Peyer's patch (tissue), 4 donors: ENCODE results near the gene TRAPPC12. TPM values are rescaled to one million over a fixed set of nuclear protein-coding genes. Genes with fewer than 3 reads are reported as not detected.

Experiments
- DNase-seq, 3 donors: peaks; one replicate each; pipeline ENCODE4 v3.0.0-alpha.2; 2017 to 2019
- H3K27ac ChIP-seq, 4 donors: fragments of 200-600 bp; sonication (generic); one replicate each; pipeline ENCODE4 v1.5.1; 2016 to 2019
- H3K27me3 ChIP-seq, 2 donors: fragments of 200-600 bp; sonication (generic); one replicate each; pipeline ENCODE4 v1.5.1; 2019
- H3K36me3 ChIP-seq, 3 donors: fragments of 200-600 bp; sonication (generic); one replicate each; pipeline ENCODE4 v1.5.1; 2016 to 2019
- H3K4me1 ChIP-seq, 4 donors: fragments of 200-600 bp; sonication (generic); one replicate each; pipeline ENCODE4 v1.5.1; 2016 to 2019
- H3K4me3 ChIP-seq, 4 donors: fragments of 200-600 bp; sonication (generic); 1 replicate in 3 of 4; 2 replicates in 1 of 4; pipeline ENCODE4 v1.5.1; 2016 to 2019; ENCODE audit warnings: mild to moderate bottlenecking in 1 of 4
- H3K9me3 ChIP-seq, 4 donors: fragments of 200-600 bp; sonication (generic); one replicate each; pipeline ENCODE4 v1.5.1; 2016 to 2019; ENCODE audit warnings: mild to moderate bottlenecking in 1 of 4
- CTCF ChIP-seq, 6 experiments: fragments of 450-650 bp in 4 of 6; fragments of 200-600 bp in 2 of 6; sonication (generic) in 1 of 6; IDR thresholded peaks; one replicate each; pipeline ENCODE4 v1.5.1; 2017 to 2019; ENCODE audit warnings: antibody characterized with exemption in 6 of 6, mild to moderate bottlenecking in 3 of 6, moderate library complexity in 1 of 6
- POLR2A ChIP-seq, 2 donors: fragments of 450-650 bp; IDR thresholded peaks; one replicate each; pipeline ENCODE4 v1.5.1; 2017; ENCODE audit warnings: antibody characterized with exemption in 2 of 2, mild to moderate bottlenecking in 2 of 2, moderate library complexity in 2 of 2
- total RNA-seq, 4 donors: library from RNA; depleted of rRNA; stranded (reverse); fragments of >200 nt; gene quantifications; one replicate each; pipeline ENCODE4 v1.1.0, GENCODE V29; 2016

The TRAPPC12 gene
- total RNA-seq, 4 donors from 2014 or later = 122 to 191 (median 158) TPM

DNA sequence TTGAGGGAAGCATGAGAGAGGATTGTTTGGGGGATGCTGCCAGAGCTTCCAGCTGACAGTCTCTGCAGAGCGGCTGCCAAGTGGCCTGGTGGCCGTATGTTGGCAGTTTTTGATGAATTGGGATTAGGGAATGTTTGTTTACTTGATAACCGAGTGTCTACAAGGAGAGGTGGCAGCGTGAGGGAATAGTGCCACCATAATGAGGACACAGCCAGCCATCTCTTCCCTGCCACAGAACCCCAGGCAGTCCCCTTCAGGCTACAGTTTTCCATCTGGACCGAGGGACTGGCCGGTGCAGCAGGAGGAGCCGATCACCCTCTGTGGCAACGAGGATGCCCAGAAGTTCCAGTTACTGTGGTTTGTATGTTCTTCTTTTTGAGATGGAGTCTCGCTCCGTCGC is 55.2 kb downstream of the TRAPPC12 start:
- Histone ChIP-seq H3K27me3 (no peaks in the 10 kb centered on the region), H3K27ac (no peak overlapping the region), H3K4me1 (peaks cover 0 to 6% (median 0%) of the 10 kb centered on the region in 4 donors), H3K36me3 (peaks cover 0 to 27% (median 0%) of the 10 kb centered on the region in 3 donors), H3K4me3 (no peak overlapping the region), H3K9me3 (no peaks in the 10 kb centered on the region)
- TF ChIP-seq POLR2A (IDR thresholded peaks at IDR 0.05) = no peak
- no peak for TF ChIP-seq CTCF (IDR thresholded peaks at IDR 0.05)
- no peak for DNase-seq

DNA sequence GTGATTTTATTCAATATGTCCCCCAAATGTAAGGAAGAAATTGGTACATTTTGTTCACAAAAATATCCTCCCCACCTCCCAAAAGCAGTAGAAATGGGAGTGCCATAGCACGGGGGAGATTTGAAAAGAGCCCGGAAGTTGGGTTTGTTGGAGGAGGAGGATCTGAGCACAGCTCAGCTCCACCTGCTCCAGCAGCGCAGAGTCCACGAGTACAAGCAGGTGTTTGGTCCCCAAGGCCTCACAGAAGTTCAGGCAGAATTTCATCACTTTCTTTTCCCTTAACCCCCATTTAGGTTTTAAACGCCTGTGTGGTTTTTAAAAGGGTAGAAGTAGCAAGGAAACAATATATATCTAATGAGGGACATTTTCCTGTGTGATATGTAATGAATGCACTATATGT is 56.0 kb downstream of the TRAPPC12 start:
- Histone ChIP-seq H3K4me1 (peaks cover 0 to 6% (median 0%) of the 10 kb centered on the region in 4 donors), H3K9me3 (no peaks in the 10 kb centered on the region), H3K4me3 (no peak overlapping the region), H3K36me3 (peaks cover 0 to 20% (median 0%) of the 10 kb centered on the region in 3 donors), H3K27me3 (no peaks in the 10 kb centered on the region), H3K27ac (no peak overlapping the region)
- TF ChIP-seq CTCF (IDR thresholded peaks at IDR 0.05) (no peak), POLR2A (IDR thresholded peaks at IDR 0.05) (no peak)
- DNase-seq = no peak

- no peak for TF ChIP-seq CTCF (IDR thresholded peaks at IDR 0.05)
- TF ChIP-seq POLR2A (IDR thresholded peaks at IDR 0.05) = no peak
- Histone ChIP-seq H3K27ac (peak overlapping the region in 1 of 4 donors; percentile 15), H3K4me1 (peaks cover 0 to 5% (median 0%) of the 10 kb centered on the region in 4 donors), H3K9me3 (no peaks in the 10 kb centered on the region), H3K4me3 (no peak overlapping the region), H3K36me3 (peaks cover 0 to 24% (median 0%) of the 10 kb centered on the region in 3 donors), H3K27me3 (no peaks in the 10 kb centered on the region)
- DNase-seq = no peak
These were observed 61.0 kb downstream of the TRAPPC12 start for GRCh38 chr2:3440477-3440876.

DNA sequence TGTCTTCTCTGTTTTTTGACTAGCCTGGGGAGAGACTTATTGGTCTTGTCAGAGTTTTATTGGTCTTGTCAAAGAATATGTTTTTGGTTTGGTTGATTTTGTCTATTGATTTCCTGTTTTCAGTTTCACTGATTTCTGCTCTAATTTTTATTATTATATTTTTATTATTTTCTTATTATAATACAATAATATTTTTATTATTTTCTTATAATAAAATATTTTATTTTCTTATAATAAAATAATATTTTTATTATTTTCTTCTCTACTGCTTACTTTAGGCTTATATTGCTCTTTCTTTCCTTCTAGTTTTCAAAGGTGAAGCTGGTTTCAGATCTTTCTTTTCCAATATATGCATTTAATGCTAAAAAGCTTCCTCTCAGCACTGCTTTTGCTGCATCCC is 62.0 kb downstream of the TRAPPC12 start:
- Histone ChIP-seq H3K27ac (no peak overlapping the region), H3K4me1 (no peaks in the 10 kb centered on the region), H3K36me3 (peaks cover 0 to 33% (median 0%) of the 10 kb centered on the region in 3 donors), H3K4me3 (no peak overlapping the region), H3K27me3 (no peaks in the 10 kb centered on the region), H3K9me3 (no peaks in the 10 kb centered on the region)
- no peak for DNase-seq
- TF ChIP-seq POLR2A (IDR thresholded peaks at IDR 0.05) = no peak
- TF ChIP-seq CTCF (IDR thresholded peaks at IDR 0.05) = no peak

DNA sequence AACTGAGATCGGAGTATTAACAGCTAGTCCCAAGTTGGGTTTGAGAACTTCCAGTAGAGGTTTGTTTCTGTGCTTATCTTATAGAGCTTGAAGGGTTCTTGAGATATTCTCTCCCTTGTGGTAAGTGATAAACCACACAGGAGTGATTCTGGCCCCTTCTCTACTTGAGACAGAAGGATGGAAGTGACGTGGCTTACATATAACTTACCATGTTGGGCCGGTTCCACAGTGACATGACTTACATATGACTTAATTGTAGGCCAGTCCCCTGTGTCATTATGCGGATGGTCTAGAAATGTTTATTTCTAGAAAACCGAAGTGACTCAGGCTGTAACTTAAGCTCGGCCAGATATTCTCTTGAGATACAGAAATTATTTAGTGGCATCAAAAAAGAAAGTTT is 62.7 kb downstream of the TRAPPC12 start:
- Histone ChIP-seq H3K4me3 (no peak overlapping the region), H3K9me3 (no peaks in the 10 kb centered on the region), H3K36me3 (peaks cover 0 to 41% (median 0%) of the 10 kb centered on the region in 3 donors), H3K27me3 (no peaks in the 10 kb centered on the region), H3K27ac (no peak overlapping the region), H3K4me1 (no peaks in the 10 kb centered on the region)
- TF ChIP-seq POLR2A (IDR thresholded peaks at IDR 0.05) (no peak), CTCF (IDR thresholded peaks at IDR 0.05) (no peak)
- no peak for DNase-seq

GRCh38 chr2:3443083-3443482 is 63.6 kb downstream of the TRAPPC12 start:
- Histone ChIP-seq H3K4me1 (no peaks in the 10 kb centered on the region), H3K4me3 (no peak overlapping the region), H3K9me3 (no peaks in the 10 kb centered on the region), H3K27ac (no peak overlapping the region), H3K36me3 (peaks cover 0 to 50% (median 0%) of the 10 kb centered on the region in 3 donors), H3K27me3 (no peaks in the 10 kb centered on the region)
- DNase-seq = no peak
- no peak for TF ChIP-seq POLR2A (IDR thresholded peaks at IDR 0.05)
- no peak for TF ChIP-seq CTCF (IDR thresholded peaks at IDR 0.05)
